ENCODE results near the gene GPHA2. TPM values are rescaled to one million over a fixed set of nuclear protein-coding genes. Genes with fewer than 3 reads are reported as not detected.
A peak's percentile ranks its signal among the peaks of the same experiment; 100 is the strongest.

The GPHA2 gene
- total RNA-seq, 2 experiments from 2014 or later = 0.34 TPM; not detected in 1

DNA sequence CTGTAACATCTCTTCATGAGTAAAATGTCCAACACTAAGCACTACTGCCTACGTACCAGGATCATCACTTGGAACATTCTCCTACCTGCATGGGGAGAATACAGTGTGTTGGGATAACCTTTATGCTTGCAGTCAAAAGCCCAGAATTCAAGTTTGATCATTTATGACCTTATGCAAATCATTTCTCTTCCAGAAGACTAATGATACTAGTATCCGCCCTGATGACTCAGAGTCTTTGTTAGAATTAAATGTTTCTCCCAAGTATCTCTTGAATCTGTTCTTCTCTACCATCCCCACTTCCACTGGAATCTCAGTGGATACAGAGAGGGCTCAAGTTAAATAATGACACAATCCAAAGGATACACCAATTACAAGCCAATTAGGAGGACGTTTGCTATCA, 23.8 kb upstream of the GPHA2 start:
- H3K27me3 Mint-ChIP-seq = peaks cover 3% of the 10 kb centered on the region
- CTCF ChIA-PET = no interaction called here
- H3K9me3 Mint-ChIP-seq (ENCODE audit: low read depth) = no peaks in the 10 kb centered on the region
- H3K27ac Mint-ChIP-seq = no peak overlapping the region
- no peak overlapping the region for H3K4me3 Mint-ChIP-seq
- DNase-seq (no peak), ATAC-seq (no peak)
- POLR2A ChIA-PET = no interaction called here
- H3K36me3 Mint-ChIP-seq (ENCODE audit: low read depth) = no peaks in the 10 kb centered on the region
- H3K4me1 Mint-ChIP-seq = no peaks in the 10 kb centered on the region
- intact Hi-C loops (cut with DNase I, micrococcal nuclease) = no loop called here

DNA sequence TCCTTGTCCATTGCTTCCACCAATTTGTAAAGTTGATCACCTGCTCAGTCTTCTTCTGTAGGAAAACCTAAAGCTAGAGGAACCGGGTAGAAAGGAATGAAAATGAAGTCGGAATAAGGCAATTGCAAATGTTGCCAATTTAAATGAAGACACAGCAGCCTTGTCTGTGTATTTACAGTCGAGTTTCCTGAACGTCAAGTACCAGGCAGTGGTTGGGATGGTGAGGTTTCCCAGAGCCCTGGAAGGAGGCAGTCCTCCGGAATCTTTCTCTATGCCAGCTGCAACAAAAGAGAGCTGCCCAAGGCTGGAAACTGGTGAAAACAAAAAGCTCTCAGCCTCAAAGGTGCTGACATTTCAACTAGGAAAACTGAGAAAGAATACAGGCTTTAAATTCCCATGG, 18.5 kb upstream of the GPHA2 start:
- Mint-ChIP-seq H3K9me3 (ENCODE audit: low read depth) (no peaks in the 10 kb centered on the region), H3K27ac (no peak overlapping the region), H3K36me3 (ENCODE audit: low read depth) (no peaks in the 10 kb centered on the region), H3K27me3 (peaks cover 7% of the 10 kb centered on the region), H3K4me1 (no peaks in the 10 kb centered on the region), H3K4me3 (no peak overlapping the region)
- POLR2A ChIA-PET = no interaction called here
- ATAC-seq (no peak), DNase-seq (no peak)
- intact Hi-C loops (cut with DNase I, micrococcal nuclease) = no loop called here
- CTCF ChIA-PET = interaction anchor here (0.6 to 1.1 kb wide), 2 partner anchors 14 to 130 kb away, joined by 4 to 5 read pairs; no protein-coding TSS in a partner anchor

DNA sequence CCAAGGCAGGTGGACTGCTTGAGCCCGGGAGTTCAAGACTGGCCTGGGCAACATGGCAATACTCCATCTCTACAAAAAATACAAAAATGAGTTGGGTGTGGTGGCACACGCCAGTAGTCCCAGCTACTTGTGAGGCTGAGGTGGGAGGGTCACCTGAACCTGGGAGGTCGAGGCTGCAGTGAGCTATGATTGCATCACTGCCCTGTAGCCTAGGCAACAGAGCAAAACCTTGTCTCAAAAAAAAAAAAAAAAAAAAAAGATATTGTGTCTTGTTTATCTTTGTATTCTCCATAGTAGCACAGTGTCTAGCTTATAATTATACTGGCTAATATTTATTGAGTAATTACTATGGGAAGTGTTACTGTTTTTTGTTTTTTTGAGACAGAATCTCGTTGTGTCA, 15.8 kb upstream of the GPHA2 start:
- H3K9me3 Mint-ChIP-seq (ENCODE audit: low read depth) = no peaks in the 10 kb centered on the region
- H3K27ac Mint-ChIP-seq = no peak overlapping the region
- ChIA-PET CTCF (interaction anchor here (0.6 to 0.7 kb wide), 3 partner anchors 20 to 521 kb away, joined by 3 to 4 read pairs (median 3); partner anchors contain the start of gene MAJIN), POLR2A (no interaction called here)
- H3K27me3 Mint-ChIP-seq = peaks cover 7% of the 10 kb centered on the region
- ATAC-seq (no peak), DNase-seq (no peak)
- no peaks in the 10 kb centered on the region for H3K36me3 Mint-ChIP-seq (ENCODE audit: low read depth)
- intact Hi-C loops (cut with DNase I, micrococcal nuclease) = no loop called here
- no peak overlapping the region for H3K4me3 Mint-ChIP-seq
- no peaks in the 10 kb centered on the region for H3K4me1 Mint-ChIP-seq

DNA sequence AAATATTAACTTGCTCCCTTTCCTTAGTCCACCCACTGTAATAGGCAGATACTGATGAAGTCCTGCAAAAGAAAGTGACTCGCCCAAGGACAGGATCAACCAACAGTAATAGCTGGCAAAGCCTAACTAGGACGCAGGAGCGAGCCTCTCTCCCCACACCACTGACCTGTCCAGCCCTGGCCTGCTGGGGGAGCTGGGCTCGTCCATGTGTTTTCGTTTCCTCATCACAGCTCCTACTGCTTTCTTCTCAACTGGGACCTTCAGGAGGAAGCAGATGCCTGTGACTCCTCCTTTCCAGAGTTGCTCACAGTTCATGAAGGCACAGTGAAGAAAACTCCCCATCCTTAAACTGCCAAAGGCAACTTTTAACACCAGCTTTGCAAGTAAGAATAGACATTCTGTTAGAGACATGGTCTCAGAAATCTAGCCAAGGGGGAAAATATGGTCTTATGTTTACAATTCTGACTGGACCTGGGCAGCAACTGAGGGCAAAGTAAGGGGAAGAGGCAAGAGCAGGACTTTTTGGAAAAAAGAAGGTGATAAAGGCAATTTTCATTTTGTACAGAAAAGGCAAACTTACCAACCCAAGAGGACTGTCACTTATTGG, 11.6 kb upstream of the GPHA2 start:
- Mint-ChIP-seq H3K27ac (no peak overlapping the region), H3K4me1 (no peaks in the 10 kb centered on the region), H3K4me3 (no peak overlapping the region), H3K36me3 (ENCODE audit: low read depth) (no peaks in the 10 kb centered on the region), H3K27me3 (peaks cover 3% of the 10 kb centered on the region), H3K9me3 (ENCODE audit: low read depth) (no peaks in the 10 kb centered on the region)
- no peak for DNase-seq
- intact Hi-C loops (cut with DNase I, micrococcal nuclease) = no loop called here
- POLR2A ChIA-PET = interaction anchor here (0.5 kb wide), 1 partner anchor 52 kb away, joined by 3 read pairs; no protein-coding TSS in a partner anchor
- CTCF ChIA-PET = no interaction called here
- no peak for ATAC-seq

DNA sequence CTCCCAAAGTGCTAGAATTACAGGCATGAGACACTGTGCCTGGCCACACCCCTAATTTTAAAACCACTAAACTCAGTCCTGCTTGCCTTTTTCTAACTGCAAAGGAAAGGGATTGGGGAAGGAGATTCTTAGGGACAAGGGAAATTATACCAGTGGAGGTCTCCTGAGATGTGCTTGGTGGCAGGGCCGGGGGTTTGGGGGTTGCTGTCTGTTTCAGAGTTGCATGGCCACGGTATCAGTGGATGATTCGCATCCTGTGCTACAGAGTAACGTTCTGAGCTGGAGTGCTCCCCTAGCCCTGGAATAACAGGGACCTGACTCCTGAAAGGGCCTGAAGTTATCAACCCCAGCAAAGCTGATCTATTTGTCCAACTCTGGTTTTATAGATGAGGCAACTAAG, 846 bp upstream of the GPHA2 start:
- intact Hi-C loops (cut with DNase I, micrococcal nuclease) = no loop called here
- Mint-ChIP-seq H3K4me3 (no peak overlapping the region), H3K27me3 (no peaks in the 10 kb centered on the region), H3K9me3 (ENCODE audit: low read depth) (no peaks in the 10 kb centered on the region), H3K4me1 (peaks cover 3% of the 10 kb centered on the region), H3K36me3 (ENCODE audit: low read depth) (peaks cover 4% of the 10 kb centered on the region), H3K27ac (no peak overlapping the region)
- POLR2A ChIA-PET = interaction anchor here (0.6 kb wide), 1 partner anchor 86 kb away, joined by 3 read pairs; no protein-coding TSS in a partner anchor
- DNase-seq (no peak), ATAC-seq (no peak)
- CTCF ChIA-PET = interaction anchor here (0.6 to 1.5 kb wide), 3 partner anchors 17 to 92 kb away, joined by 3 to 6 read pairs (median 4); partner anchors contain the start of gene CDC42BPG

DNA sequence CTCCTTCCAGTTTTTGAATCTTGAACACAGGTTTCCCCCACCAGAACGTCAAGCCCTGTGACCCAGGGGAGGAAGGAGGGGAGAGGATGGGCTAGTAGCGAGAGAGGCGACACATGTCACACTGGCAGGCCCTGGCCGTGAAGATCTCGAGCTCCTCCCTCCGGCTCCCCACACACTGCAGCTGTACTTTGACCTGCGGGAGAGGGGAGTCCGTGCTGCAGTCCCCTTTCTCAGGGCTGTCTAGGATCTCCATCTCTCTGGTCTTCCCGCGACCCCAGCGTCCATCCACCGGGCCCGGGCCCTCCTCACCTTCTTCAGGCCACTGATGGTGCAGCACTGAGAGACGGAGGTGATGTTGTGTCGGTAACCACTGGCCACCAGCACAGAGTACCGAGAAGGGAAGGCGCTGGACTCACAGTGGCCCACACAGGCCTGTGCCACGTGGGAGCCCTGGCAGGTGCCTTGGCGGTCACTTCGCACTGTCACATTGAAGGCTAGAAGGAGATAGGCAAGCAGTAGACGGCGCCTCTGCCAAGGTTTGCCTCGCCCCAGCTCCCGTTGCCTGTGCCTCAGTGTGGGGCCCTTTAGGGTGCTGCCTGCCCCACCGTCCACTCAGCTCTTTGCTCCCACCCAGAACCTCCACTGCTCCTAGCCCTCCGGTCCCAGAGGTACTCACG, 873 bp downstream of the GPHA2 start:
- DNase-seq (no peak), ATAC-seq (no peak)
- intact Hi-C loops (cut with DNase I, micrococcal nuclease) = no loop called here
- peaks cover 3% of the 10 kb centered on the region for H3K4me1 Mint-ChIP-seq
- no peaks in the 10 kb centered on the region for H3K27me3 Mint-ChIP-seq
- ChIA-PET POLR2A (no interaction called here), CTCF (interaction anchor here (0.6 kb wide), 1 partner anchor 10 kb away, joined by 3 read pairs; no protein-coding TSS in a partner anchor)
- no peaks in the 10 kb centered on the region for H3K9me3 Mint-ChIP-seq (ENCODE audit: low read depth)
- H3K4me3 Mint-ChIP-seq = no peak overlapping the region
- peaks cover 11% of the 10 kb centered on the region for H3K36me3 Mint-ChIP-seq (ENCODE audit: low read depth)
- H3K27ac Mint-ChIP-seq = no peak overlapping the region

- Mint-ChIP-seq H3K27ac (peak overlapping the region; percentile 5), H3K4me3 (no peak overlapping the region), H3K36me3 (ENCODE audit: low read depth) (peaks cover 12% of the 10 kb centered on the region), H3K27me3 (no peaks in the 10 kb centered on the region), H3K4me1 (peaks cover 3% of the 10 kb centered on the region), H3K9me3 (ENCODE audit: low read depth) (no peaks in the 10 kb centered on the region)
- ATAC-seq (no peak), DNase-seq (no peak)
- CTCF ChIA-PET = interaction anchor here (0.6 kb wide), 1 partner anchor 10 kb away, joined by 3 read pairs; no protein-coding TSS in a partner anchor
- intact Hi-C loops (cut with DNase I, micrococcal nuclease) = no loop called here
- POLR2A ChIA-PET = no interaction called here
Measured at GRCh38 chr11:64933935-64934681, 1.6 kb downstream of the GPHA2 start.

DNA sequence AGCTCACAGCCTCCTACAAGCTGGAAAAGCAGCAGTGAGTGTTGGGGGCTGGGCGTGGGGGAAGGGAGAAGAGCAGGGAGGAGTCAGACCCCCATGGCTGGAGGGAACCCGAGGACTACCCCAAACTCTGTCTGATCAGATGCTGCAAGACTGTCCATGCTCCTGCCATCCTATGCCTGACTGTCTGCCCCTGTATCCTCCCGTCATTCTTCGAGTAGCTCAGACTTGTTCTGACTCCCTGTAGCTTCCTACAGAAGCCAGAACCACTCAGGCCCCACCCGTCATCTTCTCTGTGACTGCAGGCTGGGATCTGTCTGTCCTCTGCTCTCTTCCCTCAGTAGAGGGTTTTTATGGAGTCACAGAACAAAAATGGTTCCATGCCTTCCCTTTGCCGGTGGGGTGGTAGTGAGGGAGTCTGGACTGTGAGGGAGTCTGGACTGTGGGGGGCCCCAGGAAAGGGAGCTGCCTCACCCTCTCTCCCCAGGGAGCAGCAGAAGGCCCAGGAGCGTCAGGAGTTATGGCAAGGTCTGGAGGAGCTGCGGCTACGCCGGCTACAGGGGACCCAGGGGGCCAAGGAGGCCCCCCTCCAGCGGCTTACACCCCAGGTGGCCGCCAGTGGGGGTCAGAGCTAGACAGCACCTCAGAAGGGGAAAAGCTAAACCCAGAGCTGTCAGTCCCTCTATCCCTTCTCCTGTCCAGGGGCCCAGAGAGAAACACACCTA, 2.3 kb downstream of the GPHA2 start:
- H3K4me3 Mint-ChIP-seq = no peak overlapping the region
- CTCF ChIA-PET = no interaction called here
- H3K36me3 Mint-ChIP-seq (ENCODE audit: low read depth) = peaks cover 12% of the 10 kb centered on the region
- intact Hi-C loops (cut with DNase I, micrococcal nuclease) = no loop called here
- ATAC-seq = no peak
- no peak overlapping the region for H3K27ac Mint-ChIP-seq
- no peak for DNase-seq
- H3K4me1 Mint-ChIP-seq = peaks cover 3% of the 10 kb centered on the region
- no peaks in the 10 kb centered on the region for H3K9me3 Mint-ChIP-seq (ENCODE audit: low read depth)
- POLR2A ChIA-PET = no interaction called here
- H3K27me3 Mint-ChIP-seq = no peaks in the 10 kb centered on the region

DNA sequence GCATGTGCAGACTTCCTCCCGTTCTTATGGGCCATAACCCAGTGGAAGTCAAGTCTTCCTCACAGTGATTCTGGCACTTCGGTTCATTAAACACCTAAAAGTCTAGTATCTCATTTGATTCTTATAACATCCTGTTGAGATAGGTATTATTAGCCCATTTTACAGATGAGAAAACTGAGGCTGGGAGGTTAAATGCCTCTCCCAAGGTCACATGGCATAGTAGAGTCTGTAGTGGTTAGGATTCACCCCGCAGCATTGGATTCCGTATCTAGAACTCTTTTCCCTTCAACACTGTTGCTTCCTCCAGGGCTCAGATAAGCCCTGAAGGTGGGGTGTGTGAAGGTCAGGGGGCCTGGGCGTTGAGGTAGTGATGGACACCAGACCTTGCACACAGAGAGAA, 3.4 kb downstream of the GPHA2 start:
- intact Hi-C loops (cut with DNase I, micrococcal nuclease) = no loop called here
- Mint-ChIP-seq H3K36me3 (ENCODE audit: low read depth) (peaks cover 12% of the 10 kb centered on the region), H3K9me3 (ENCODE audit: low read depth) (no peaks in the 10 kb centered on the region), H3K27ac (no peak overlapping the region), H3K27me3 (no peaks in the 10 kb centered on the region), H3K4me3 (no peak overlapping the region), H3K4me1 (peaks cover 3% of the 10 kb centered on the region)
- no peak for DNase-seq
- ATAC-seq = no peak
- CTCF ChIA-PET = interaction anchor here (0.7 kb wide), 2 partner anchors 79 to 85 kb away, joined by 3 to 4 read pairs; no protein-coding TSS in a partner anchor
- POLR2A ChIA-PET = no interaction called here

GRCh38 chr11:64931290-64931689, 4.4 kb downstream of the GPHA2 start:
- DNase-seq (no peak), ATAC-seq (no peak)
- H3K4me3 Mint-ChIP-seq = no peak overlapping the region
- H3K9me3 Mint-ChIP-seq (ENCODE audit: low read depth) = no peaks in the 10 kb centered on the region
- no peaks in the 10 kb centered on the region for H3K27me3 Mint-ChIP-seq
- CTCF ChIA-PET = interaction anchor here (0.6 kb wide), 1 partner anchor 82 kb away, joined by 3 read pairs; no protein-coding TSS in a partner anchor
- no peaks in the 10 kb centered on the region for H3K4me1 Mint-ChIP-seq
- intact Hi-C loops (cut with DNase I, micrococcal nuclease) = no loop called here
- POLR2A ChIA-PET = no interaction called here
- H3K27ac Mint-ChIP-seq = no peak overlapping the region
- H3K36me3 Mint-ChIP-seq (ENCODE audit: low read depth) = peaks cover 12% of the 10 kb centered on the region

DNA sequence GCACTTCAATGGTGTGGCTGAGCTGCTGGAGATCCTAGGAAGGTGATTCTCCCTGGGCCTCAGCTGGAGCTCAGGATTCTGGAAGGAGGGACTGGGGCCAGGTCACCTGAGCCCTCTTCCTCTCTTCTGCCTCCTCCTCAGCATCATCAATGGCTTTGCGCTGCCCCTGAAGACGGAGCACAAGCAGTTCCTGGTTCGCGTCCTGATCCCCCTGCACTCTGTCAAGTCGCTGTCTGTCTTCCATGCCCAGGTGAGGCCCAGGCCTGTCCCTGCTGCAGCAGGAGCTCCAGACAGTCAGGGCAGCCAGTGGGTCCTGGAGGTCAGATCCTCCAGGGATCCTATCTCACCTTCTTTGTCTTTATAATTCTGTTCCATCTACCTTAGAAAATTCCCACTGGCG, 5.4 kb downstream of the GPHA2 start:
- Mint-ChIP-seq H3K4me1 (no peaks in the 10 kb centered on the region), H3K9me3 (ENCODE audit: low read depth) (no peaks in the 10 kb centered on the region), H3K4me3 (no peak overlapping the region), H3K27ac (no peak overlapping the region), H3K36me3 (ENCODE audit: low read depth) (peaks cover 12% of the 10 kb centered on the region), H3K27me3 (no peaks in the 10 kb centered on the region)
- intact Hi-C loops (cut with DNase I, micrococcal nuclease) = no loop called here
- no peak for ATAC-seq
- DNase-seq = no peak
- ChIA-PET CTCF (interaction anchor here (0.6 kb wide), 1 partner anchor 83 kb away, joined by 3 read pairs; no protein-coding TSS in a partner anchor), POLR2A (no interaction called here)

All from activated CD4-positive, alpha-beta T cell treated with anti-CD3 and anti-CD28 coated beads for 36 hours (primary cell).